ENCODE results near the gene OR2B2.

DNA sequence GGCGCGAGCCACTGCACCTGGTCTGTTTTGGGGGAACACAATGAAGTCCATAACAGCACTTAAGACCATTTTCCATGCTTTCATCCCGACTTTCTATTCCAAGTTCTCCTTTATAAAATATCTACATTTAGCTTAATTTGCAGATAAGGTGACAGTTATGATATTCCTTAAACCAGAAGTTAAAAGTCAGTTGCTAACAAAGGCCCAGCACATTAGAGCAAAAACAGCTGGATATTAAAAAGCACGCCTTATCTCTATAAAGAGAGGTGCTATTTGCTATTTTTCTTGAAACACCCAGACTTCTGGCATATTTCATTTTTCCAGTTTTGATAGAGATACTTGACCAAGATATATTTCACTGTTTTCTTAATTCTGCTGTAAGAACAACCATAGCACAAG, 15.8 kb downstream of the OR2B2 start:
- TF ChIP-seq, protein P1, sequence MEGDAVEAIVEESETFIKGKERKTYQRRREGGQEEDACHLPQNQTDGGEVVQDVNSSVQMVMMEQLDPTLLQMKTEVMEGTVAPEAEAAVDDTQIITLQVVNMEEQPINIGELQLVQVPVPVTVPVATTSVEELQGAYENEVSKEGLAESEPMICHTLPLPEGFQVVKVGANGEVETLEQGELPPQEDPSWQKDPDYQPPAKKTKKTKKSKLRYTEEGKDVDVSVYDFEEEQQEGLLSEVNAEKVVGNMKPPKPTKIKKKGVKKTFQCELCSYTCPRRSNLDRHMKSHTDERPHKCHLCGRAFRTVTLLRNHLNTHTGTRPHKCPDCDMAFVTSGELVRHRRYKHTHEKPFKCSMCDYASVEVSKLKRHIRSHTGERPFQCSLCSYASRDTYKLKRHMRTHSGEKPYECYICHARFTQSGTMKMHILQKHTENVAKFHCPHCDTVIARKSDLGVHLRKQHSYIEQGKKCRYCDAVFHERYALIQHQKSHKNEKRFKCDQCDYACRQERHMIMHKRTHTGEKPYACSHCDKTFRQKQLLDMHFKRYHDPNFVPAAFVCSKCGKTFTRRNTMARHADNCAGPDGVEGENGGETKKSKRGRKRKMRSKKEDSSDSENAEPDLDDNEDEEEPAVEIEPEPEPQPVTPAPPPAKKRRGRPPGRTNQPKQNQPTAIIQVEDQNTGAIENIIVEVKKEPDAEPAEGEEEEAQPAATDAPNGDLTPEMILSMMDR (IDR thresholded peaks at IDR 0.05) = no peak
- no peak for TF ChIP-seq POLR2A (IDR thresholded peaks at IDR 0.05)

Measured in body of pancreas (tissue), 4 donors.